Epidermal melanocyte (primary cell): ENCODE measurements around the gene ACTRT2.

Source experiments
- DNase-seq: peaks from one replicate; pipeline ENCODE4 v3.0.0; 2011; ENCODE audit warnings: low spot score; ENCODE audit not compliant: insufficient read length

Gene ACTRT2

DNA sequence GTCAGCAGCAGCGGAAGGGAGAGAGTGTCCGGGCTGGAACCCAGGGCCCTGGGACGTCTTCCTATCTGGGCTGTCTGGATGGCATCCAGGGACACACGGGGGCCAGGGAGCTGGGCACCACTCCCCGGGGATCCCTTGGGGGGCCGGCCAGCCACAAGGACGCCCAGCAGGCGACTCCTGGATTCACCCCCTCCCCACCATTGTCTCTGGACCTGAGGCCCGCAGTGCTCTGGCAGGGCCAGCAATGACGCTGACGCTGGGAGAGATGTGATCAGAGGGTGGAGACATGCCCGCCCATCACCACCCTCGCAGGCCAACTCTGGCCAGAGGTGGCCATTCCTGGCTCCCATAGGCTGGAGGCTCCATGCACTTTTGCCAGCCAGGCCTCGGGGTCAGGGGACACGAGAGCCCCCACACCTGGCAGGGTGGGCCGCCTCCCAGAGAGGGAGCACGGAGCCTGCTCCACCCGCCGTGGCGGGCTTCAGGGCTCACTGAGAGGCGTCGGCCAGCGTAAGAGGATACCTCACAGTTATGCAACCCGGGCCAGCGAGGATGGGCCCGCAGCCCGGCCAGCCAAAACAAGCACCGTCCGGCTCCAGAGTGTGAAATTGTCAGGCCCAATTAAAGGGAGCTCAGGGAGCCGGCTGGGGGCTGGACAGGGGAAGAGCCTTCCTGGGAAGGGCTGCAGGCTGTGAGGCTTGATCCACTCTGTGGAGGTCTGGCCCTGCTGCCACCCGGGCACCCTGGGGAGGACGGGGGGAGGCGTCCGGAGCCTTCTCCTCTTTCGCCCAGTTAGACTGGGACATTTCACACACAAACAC lies 10.3 kb downstream of the ACTRT2 start:
- no peak for DNase-seq

DNA sequence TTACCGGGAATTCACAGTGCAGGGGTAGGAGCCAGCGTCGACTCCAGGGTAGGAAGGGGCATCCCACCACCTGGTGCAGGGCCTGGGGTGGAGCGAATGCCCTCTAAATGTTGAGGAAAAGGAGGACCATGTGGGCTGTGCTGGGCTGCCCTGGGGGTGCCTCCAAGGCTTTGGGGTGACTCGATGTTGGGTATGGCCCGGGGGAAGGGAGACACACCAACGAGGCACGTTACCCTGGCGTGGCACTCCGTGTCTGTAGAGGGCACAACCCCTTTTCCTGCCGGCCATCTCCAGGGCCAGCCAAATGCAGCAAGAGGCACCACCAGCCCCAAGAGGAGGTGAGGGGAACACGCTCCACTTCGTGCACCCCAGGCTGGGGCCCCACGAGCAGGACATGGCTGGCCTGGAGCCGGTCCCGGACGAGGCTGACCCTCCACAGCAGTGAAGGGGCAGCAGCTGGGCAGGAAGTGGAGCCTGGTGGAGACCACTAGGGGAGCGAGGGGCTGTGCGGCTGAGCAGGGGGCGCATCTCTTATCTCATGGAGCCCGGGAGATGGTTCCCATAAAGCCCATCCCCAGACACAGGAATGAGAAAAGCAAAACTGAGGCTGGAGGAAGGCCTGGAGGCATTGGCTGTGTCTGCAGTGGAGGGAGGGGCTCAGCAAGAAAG lies 11.2 kb downstream of the ACTRT2 start:
- DNase-seq: no peak

DNA sequence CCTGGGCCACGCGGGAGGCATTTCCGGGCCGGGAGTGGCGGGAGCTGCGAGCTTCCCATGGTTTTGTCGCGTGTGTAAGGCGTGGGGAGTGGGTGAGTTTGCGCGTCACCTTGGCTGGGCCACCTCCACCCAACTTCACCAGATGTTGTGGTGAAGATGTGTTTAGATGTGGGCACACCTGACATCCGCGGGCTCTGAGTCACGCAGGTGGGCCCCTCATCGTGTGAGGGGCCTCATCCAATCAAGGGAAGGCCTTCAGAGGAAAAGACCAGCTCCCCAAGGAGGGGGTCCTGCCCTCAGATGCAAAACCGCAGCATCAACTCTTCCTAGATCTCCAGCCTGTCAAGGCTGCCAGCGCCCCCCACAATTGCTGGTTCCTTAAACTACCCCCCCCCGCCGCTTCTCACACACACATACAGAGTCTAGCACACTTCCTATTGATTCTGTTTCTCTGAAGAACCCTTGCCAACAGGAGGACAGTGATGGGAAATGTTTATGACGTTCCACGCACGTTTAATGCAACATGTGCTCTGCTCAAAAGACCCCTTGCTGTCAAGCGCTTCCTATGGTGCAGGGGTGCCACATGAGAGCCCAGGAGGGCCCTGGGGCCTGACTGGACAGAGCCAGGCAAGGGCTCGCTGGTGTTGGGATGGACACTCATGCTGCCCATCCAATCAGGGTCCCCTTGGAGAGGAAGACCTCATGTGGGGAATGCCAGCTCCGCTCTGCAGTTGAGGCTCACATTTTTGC lies 11.9 kb downstream of the ACTRT2 start:
- DNase-seq: no peak

DNA sequence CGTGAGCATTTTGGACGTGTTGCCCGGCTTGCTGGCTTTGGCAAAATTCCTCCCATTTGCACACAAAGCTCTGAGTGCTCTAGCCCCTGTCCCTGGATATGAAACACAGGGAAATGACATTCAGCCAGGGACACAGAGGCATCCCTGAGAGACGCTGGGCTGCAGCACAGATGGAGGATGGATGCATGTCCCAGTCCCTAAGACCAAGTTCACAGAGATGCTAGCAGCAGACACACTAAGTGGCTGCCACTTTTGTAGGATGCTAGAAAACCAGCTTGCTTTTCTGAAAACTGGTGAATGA lies 12.5 kb downstream of the ACTRT2 start:
- DNase-seq: no peak

DNA sequence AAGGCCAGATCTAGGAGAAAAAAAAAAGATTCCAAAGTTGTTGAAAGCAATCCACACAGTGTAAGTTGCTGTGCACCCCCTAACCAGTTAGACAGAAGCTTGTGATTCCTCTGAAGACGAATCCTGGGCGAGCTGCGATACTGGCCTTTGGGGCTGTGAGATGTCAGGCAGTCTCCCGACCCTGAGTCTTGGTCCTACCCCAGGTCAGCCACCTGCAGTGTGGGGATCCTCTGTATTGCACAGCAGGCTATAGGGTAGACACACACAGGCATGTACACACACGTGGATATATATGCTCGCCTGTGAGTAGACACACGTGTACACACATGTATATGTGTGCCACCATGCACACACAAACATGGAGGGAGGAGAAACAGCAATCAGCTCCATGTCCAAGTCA lies 12.9 kb downstream of the ACTRT2 start:
- DNase-seq: no peak

DNA sequence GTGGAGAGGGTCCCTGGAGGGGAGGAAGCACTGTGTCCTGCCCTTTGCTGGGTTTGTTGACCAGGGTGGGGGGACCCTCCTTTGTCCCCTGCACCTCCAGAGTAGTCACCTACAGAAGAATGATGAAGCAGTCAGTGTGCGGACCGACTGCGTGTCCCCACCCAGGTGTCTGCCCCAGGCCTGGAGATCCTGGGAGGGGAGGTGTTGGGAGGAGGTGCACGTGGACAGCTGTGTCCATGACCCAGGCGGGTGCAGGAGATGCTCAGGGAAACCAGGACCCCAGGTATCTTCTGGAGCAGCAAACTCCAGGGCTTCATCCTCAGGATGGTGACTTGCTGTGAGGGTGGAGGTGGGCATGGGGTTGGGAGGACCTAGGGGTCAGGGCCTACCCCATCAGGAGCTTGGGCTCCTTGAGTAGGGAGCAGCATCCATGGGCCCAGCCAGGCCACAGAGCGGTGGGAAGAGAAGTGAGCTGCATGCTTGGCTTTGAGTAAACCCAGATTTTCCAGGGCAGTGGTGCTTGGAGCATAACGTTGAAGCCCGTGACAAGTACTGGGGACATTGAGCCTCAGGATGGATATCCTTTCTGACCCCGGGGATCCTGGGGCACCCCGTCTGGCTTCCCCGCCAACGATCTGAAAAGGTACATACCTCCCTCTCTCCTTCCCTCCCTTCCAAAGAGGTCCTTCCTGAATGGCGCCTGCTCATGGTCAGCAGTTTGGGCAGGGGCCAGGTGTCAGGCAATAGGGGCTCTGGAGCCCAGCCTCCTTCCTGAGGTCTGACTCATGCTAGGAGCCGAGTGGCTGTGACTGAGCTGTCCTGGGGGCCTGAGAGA lies 13.7 kb downstream of the ACTRT2 start:
- DNase-seq: no peak

DNA sequence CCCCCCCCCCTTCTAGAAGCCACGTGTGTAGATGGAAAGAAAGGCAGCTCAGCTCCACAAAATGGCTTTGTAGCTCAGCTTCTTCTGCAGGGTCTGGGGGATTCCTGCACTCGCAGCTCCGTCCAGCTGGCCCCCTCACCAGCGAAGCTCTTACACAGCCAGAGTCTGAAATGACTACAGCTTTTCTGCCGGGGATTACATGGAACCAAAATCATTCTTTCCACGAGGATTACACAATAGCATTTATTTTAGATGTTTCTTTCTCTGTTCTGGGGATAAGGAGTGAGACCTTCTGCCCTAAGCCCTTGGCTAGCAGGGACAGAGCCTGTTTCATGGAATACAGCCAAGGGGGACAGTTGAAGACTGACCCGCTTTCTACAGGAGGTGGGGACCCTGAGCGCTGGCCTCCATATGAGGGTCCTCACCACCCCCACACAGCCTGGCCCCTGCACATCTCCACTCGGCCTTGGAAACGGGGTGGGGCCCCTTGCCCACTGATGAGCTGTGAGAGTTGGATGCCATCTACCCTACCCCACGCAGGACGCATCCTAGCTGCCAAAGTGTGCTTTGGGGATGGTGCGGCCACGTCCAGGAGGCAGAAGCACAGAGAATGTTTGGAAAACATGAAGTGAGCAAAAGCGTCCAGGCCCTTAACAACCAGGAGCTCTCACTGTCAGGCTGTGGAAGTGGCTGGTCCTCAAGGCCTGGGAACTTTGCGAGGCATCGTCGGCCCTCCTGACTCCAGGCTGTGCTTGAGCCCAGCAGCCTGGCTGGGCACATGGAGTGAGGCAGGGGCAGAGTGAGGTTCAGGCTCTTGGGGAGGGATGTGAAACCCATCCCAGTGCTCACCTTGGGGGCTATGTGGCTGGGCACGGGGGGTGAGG lies 14.5 kb downstream of the ACTRT2 start:
- no peak for DNase-seq

DNA sequence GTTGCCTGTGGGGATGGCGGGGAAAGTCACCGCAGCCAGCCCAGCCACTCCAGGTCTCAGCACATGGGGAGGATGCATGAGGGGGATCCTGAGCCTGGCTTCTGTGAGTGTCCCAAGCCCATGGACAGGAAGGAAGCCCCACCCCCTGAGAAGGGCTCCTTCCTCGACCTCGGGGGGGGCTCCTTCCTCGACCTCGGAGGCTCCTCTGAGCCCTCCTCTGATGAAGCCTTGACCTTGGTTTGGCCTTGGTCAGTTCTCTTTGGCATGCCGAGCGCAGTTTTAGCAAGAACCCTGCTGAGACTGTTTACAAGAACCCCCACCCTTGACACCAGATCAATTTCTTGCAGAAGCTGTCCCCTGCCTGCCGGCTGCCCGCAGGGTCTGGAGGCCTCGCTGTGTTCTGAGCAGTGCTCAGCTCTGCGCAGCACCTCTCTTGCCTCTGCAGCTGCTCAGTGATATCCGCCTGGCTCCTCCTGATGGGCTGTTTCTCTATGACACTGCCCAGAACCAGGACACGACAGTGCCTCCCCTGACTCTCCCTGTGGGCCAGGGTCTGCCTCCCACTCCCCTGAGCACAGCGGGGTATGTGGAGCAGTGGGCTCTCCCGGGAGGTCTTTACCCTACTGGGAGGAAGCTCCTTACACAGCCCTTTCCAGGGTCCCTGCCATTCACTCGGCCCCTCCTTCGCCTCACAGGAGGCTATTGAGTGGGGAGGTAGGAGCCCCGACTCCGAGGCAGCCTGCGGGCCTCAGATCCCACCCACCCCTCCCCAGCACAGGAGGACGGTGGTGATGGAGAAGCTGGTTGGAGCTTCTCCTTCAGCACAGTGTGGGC lies 15.4 kb downstream of the ACTRT2 start:
- no peak for DNase-seq

DNA sequence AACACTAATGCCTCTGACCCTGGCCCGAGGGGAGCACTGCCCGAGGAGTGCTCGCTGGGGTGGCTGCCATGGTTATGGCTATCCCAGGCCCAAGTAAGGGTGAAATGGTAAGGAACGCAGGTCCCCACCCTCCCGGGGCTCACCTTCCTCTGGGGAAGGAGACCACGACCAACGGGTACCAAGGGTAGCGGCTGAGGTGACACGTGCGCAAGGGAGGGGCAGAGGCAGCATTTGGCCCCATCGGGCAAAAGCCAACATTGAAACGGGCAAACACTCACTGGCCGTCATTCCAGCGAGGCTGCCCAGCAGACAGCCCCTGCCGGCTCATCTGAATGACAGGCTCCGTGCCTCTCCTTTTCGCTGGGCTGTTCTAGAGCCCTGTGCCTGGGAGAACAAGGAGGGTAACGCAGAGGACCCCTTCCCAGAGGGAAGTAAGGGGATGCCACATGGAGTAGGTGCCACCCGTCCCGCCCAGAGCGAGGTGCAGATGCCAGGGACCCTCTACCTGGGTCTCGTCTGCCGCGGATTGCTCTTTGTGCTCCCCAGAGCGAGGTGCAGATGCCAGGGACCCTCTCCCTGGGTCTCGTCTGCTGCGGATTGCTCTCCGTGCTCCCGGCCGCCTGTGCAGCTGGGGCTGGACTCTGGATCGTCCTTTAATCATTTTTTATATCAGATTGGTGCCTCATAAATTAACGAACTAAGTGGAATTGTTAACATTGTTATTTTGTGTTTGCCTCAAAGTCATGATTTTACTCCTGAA lies 16.2 kb downstream of the ACTRT2 start:
- DNase-seq: no peak

DNA sequence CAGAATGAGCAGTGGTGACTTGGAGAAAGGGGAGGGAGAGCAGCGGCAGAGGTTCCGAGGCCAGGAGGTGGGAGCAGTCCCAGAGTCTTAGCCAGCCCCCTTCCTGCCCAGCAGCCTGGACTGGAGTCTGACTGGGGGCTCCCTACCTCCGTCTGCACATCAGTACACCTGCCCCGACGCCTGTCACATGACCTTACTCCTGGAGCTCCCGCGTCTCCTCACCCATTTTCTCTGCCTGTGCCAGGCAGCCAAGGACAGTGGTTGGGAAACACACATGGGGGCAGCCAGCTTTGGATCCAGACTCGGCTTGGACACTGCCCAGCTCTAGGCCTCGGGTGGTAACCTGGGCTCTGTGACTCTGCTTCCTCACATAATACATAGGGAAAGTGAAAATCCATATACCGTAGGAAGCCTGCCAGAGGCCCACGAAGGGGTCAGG lies 16.9 kb downstream of the ACTRT2 start:
- no peak for DNase-seq

DNA sequence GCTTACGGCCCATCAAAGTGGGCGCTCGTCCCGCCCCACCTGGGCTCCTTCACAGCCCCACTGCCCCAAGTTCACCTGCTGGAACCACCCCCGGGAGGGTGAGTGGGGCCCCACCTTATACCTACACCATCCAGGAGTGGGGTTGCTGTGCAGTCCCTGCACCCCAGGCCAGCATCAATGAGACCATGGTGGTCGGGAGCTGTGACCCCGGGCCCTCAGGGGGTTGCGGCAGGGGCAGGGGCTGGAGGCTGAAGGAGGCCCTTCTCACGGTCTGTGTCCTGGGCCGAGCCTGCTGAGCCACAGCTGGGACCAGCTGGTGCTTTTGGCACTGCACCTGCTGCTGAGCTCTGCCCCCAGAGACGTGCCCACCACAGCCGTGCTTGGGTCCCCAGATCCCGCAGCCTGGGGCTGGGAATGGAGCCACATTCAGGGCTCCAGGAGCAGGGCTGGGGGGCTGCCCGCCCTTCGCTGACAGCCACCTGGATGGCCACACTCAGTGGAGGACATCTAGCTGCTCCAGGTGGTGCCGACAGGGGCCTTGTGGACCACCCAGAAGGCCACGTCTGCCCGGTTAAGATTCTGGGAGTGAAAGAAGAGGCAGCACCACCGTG lies 17.4 kb downstream of the ACTRT2 start:
- no peak for DNase-seq

DNA sequence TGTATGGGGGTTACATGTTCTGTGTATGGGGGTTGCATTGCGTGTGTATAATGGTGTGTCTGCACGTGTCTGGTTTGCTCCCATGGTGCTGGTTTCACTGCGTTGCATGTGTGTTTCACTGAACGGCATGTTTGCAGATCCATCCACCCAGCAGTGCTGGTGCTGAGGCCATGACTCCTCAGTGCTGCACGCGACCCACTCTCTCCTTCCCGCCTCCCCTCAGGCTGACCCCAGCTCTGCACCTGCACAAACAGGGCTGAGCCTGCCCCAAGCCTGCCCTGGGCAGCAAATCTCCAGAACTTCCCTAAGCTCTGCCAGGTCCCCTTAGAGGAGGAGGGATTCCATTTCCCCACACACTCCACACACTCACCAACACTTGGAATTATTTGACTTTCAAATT lies 18.7 kb downstream of the ACTRT2 start:
- no peak for DNase-seq

DNA sequence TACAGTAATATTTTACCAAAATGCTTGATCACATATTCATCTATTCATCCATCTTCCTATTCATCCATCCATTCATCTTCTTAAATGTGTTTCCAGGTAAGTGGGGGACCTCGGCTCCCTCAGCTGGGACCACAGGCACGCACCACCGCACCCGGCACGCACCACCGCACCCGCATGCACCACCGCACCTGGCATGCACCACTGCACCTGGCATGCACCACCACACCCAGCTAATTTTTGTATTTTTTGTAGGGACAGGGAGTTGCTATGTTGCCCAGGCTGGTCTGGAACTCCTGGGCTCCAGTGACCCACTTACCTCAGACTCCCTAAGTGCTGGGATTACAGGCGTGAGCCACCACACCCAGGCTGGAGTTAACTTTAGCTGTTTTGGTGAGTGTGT lies 21.2 kb downstream of the ACTRT2 start:
- DNase-seq: no peak

DNA sequence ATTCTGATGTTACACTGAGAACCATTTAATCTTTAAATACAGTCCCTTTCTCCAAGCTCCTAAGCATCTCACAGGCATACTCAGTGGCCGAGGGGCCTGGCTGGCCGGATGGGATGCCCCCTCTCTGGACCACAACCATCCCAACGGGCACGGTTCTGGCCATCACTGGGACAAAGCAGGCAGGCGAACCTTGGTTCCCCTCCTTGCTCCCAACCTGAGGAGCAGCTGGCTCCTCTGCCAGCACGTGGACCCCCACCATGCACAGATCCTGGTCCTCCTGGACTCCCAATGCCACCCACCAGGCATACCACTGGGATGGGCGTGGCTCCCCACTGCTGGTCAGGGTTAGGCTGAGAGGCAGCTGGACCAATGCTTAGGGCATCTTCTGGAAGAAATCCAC lies 27.9 kb downstream of the ACTRT2 start:
- no peak for DNase-seq

DNA sequence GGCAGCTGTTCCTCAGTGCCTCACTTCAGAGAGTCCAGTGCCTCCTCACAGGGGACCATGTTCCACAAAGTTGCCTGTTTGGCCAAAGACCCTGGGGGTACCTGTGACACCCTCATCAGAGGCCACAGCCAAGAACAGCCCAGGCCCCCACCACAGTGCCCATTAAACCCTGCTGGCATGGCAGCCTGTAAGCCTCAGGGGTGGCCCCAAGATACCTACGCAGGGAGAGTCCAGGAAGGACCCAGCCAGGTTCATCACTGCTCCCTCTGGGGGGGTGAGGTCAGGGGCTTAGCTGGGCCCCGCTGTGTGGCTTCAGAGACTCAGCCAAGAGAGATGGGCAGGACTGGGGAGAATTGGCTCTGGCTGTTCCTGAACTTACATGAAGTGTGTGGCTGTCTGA lies 28.6 kb downstream of the ACTRT2 start:
- DNase-seq: no peak

DNA sequence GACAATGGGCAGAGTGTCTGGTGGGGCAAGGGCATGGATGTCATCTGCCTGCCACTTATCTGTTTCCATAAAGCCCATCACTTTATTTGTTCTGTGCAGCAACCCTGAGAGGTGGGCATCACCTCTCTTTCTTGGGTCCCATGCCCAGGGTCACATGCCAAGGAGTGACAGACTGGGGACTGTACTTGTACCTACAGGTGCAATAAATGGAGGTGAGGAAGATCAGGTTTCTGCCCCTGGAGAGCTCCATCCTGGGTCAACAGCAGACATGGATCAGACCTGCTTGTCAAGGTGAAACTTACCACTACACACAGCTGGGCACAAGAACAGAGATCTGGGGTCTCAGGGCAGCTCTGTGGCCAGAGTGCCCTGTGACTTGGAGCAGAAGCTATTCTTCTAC lies 29.3 kb downstream of the ACTRT2 start:
- no peak for DNase-seq

DNA sequence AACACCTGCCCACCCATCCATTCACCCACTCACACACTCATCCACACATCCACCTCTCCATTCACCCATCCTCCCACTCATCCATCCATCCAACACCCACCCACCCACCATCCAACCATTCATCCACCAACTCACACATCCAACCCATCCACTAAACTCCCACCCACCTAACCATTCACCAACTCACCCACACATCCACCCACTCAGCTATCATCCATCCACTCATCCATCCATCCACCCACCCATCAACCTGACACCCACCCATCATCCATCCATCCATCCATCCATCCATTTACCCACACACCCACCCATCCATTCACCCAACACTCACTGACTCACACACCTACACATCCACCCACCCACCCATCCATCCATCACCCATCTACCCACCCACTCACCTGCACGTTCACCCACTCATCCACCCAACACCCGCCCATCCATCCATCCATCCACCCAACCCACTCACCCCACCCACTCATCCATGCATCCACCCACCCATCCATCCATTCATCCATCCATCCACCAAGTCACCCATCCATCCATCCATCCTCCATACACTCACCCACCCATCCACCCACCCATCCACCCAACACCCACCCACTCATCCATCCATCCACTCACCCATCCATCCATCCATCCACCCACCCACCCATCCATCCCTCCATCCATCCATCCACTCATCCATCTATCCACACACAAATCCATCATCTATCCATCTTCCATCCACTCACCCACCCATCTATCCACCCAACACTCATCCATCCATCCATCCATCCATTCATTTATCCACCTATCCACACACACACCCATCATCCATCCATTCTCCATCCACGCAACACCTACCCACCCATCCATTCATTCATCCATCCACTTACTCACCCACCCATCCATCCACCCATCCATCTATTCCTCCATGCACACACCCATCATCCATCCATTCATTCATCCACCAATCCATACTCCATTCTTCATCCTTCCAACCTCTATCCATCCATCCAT lies 30.3 kb downstream of the ACTRT2 start:
- no peak for DNase-seq
